HepG2 (cell line): ENCODE measurements around the gene PRPF38B. TPM values are rescaled to one million over a fixed set of nuclear protein-coding genes. Genes with fewer than 3 reads are reported as not detected.

Experiments used
- ARNTL ChIP-seq: sonication (generic); formaldehyde crosslinking; IDR thresholded peaks from 2 replicates; pipeline ENCODE4 v1.4.0; 2020; ENCODE audit warnings: mild to moderate bottlenecking, missing genetic modification reagents
- ASH2L ChIP-seq: fragments of 300-600, 200-600 bp; sonication (generic); IDR thresholded peaks from 2 replicates; pipeline ENCODE4 v1.7.0; 2017; ENCODE audit warnings: low read depth, mild to moderate bottlenecking, moderate library complexity, mixed read lengths, low read length; ENCODE audit not compliant: insufficient read length
- ATF5 ChIP-seq: sonication (generic); formaldehyde crosslinking; IDR thresholded peaks from 2 replicates; pipeline ENCODE4 v1.4.0; 2020; ENCODE audit warnings: mild to moderate bottlenecking, low read depth, missing genetic modification reagents
- MAFG ChIP-seq: sonication (generic); formaldehyde crosslinking; IDR thresholded peaks from 2 replicates; pipeline ENCODE4 v1.5.1; 2020; ENCODE audit warnings: mild to moderate bottlenecking, missing genetic modification reagents
- MTA3 ChIP-seq: sonication (generic); formaldehyde crosslinking; IDR thresholded peaks from 2 replicates; pipeline ENCODE4 v1.4.0; 2020; ENCODE audit warnings: missing genetic modification reagents
- NCOA1 ChIP-seq: sonication (generic); formaldehyde crosslinking; IDR thresholded peaks from 2 replicates; pipeline ENCODE4 v1.9.0; 2021; ENCODE audit warnings: missing genetic modification reagents
- NFE2L2 ChIP-seq: fragments of 150-350 bp; IDR thresholded peaks from 2 replicates; pipeline ENCODE4 v1.6.1; 2014; ENCODE audit warnings: low read length
- NFRKB ChIP-seq: fragments of 450-650 bp; IDR thresholded peaks from 2 replicates; pipeline ENCODE4 v1.6.1; 2017
- POLR2AphosphoS2 ChIP-seq: IDR thresholded peaks from 2 replicates; pipeline ENCODE4 v1.6.1; 2011; ENCODE audit warnings: low read depth, low read length, improper control_type of control experiment
- RAD51 ChIP-seq: fragments of 450-650 bp; IDR thresholded peaks from 2 replicates; pipeline ENCODE4 v1.6.1; 2016; ENCODE audit warnings: borderline replicate concordance
- THAP11 ChIP-seq: IDR thresholded peaks from 2 replicates; pipeline ENCODE4 v1.6.1; 2016; ENCODE audit warnings: missing biosample characterization, missing genetic modification reagents
- THAP8 ChIP-seq: sonication (generic); formaldehyde crosslinking; IDR thresholded peaks from 2 replicates; pipeline ENCODE4 v1.5.1; 2020; ENCODE audit warnings: missing genetic modification reagents, mild to moderate bottlenecking, borderline replicate concordance
- ZBTB2 ChIP-seq: sonication (generic); formaldehyde crosslinking; IDR thresholded peaks from 2 replicates; pipeline ENCODE4 v1.8.0; 2022; ENCODE audit warnings: low read depth, missing genetic modification reagents
- ZFP36L1 ChIP-seq: sonication (generic); formaldehyde crosslinking; IDR thresholded peaks from 2 replicates; pipeline ENCODE4 v1.8.0; 2022; ENCODE audit warnings: mild to moderate bottlenecking, missing genetic modification reagents, moderate library complexity
- ZFP36L2 ChIP-seq: sonication (generic); formaldehyde crosslinking; IDR thresholded peaks from 2 replicates; pipeline ENCODE4 v1.4.0; 2020; ENCODE audit warnings: missing genetic modification reagents
- ZFYVE20 ChIP-seq: sonication (generic); formaldehyde crosslinking; IDR thresholded peaks from 2 replicates; pipeline ENCODE4 v1.8.0; 2023; ENCODE audit warnings: low read depth, mild to moderate bottlenecking, moderate library complexity, missing genetic modification reagents, borderline replicate concordance
- ZNF17 ChIP-seq: sonication (generic); formaldehyde crosslinking; IDR thresholded peaks from 2 replicates; pipeline ENCODE4 v1.5.0; 2020; ENCODE audit warnings: mild to moderate bottlenecking, missing genetic modification reagents
- ZNF496 ChIP-seq: sonication (generic); formaldehyde crosslinking; IDR thresholded peaks from 2 replicates; pipeline ENCODE4 v1.8.1; 2023; ENCODE audit warnings: mild to moderate bottlenecking, moderate library complexity, missing genetic modification reagents; ENCODE audit not compliant: insufficient replicate concordance
- ZNF569 ChIP-seq: sonication (generic); formaldehyde crosslinking; IDR thresholded peaks from 2 replicates; pipeline ENCODE4 v1.5.0; 2020; ENCODE audit warnings: mild to moderate bottlenecking, missing genetic modification reagents, moderate library complexity, borderline replicate concordance
- ZNF746 ChIP-seq: sonication (generic); formaldehyde crosslinking; IDR thresholded peaks from 2 replicates; pipeline ENCODE4 v1.8.0; 2022; ENCODE audit warnings: mild to moderate bottlenecking, missing genetic modification reagents
- ZNF781 ChIP-seq: sonication (generic); formaldehyde crosslinking; IDR thresholded peaks from 2 replicates; pipeline ENCODE4 v1.5.1; 2020; ENCODE audit warnings: borderline replicate concordance, mild to moderate bottlenecking, missing genetic modification reagents; ENCODE audit errors: not compliant biosample characterization
- ZSCAN25 ChIP-seq: sonication (generic); formaldehyde crosslinking; IDR thresholded peaks from 2 replicates; pipeline ENCODE4 v1.8.0; 2022; ENCODE audit warnings: mild to moderate bottlenecking, missing genetic modification reagents
- polyA plus RNA-seq, 8 experiments: library from polyadenylated mRNA; depleted of rRNA in 3 of 8; stranded (reverse) in 7 of 8; unstranded in 1 of 8; fragments of >200 nt; fragmentation: Illumina TruSeq in 4 of 8; extraction: Trizol in 4 of 8; gene quantifications; 2 replicates each; pipeline versions ENCODE4 v1.2.1 to v1.2.3, GENCODE V29; 2011 to 2016; ENCODE audit warnings: low read depth in 4 of 8, missing spikeins in 1 of 8, mixed read lengths in 1 of 8; ENCODE audit not compliant: insufficient read depth in 1 of 8
- total RNA-seq, 5 experiments: library from RNA; depleted of rRNA; stranded (reverse); fragments of >200 nt; fragmentation: Illumina TruSeq; extraction: Trizol; gene quantifications; 2 replicates each; pipeline ENCODE4 v1.2.3, GENCODE V29; 2016; ENCODE audit warnings: low read depth in 1 of 5
- TF ChIP-seq, protein P1 (sequence below): sonication (generic); formaldehyde crosslinking; IDR thresholded peaks from 2 replicates; pipeline ENCODE4 v1.4.0; 2020; ENCODE audit warnings: missing genetic modification reagents
- TF ChIP-seq, protein P2 (sequence below): IDR thresholded peaks from 2 replicates; pipeline ENCODE4 v1.6.1; 2016

Gene PRPF38B
- total and polyA plus RNA-seq, 2 of the 13 experiments (the other 11 are each of a cell fraction or from before 2014, with no cell fraction given) = 25.7 to 29.7 TPM

GRCh38 chr1:108746382-108747170 lies 54.5 kb downstream of the PRPF38B start, which contains the start of gene STXBP3 (continued):
- TF ChIP-seq ZBTB2 (CRISPR knock-in tag) (no peak), ZSCAN25 (CRISPR knock-in tag) (peak; percentile 63), ZFP36L2 (CRISPR knock-in tag) (0 out of 2 replicates have a peak, but pooled peaks have one; percentile 36), ZFP36L1 (CRISPR knock-in tag) (peak; percentile 6; the same call in 1 of the 2 replicates), RAD51 (no peak), ZNF496 (CRISPR knock-in tag) (no peak), ZNF781 (CRISPR knock-in tag) (no peak), THAP11 (CRISPR knock-in tag) (peak; percentile 82), ARNTL (0 out of 2 replicates have a peak, but pooled peaks have one; percentile 46), NFRKB (peak; percentile 53; the same call in 1 of the 2 replicates), MTA3 (no peak), NCOA1 (no peak), MAFG (no peak), ZFYVE20 (CRISPR knock-in tag) (no peak), ZNF746 (CRISPR knock-in tag) (peak; percentile 69; the same call in 1 of the 2 replicates), ASH2L (peak; percentile 57), THAP8 (CRISPR knock-in tag) (peak; percentile 78; the same call in 1 of the 2 replicates), ZNF17 (CRISPR knock-in tag) (peak; percentile 74; the same call in 1 of the 2 replicates), ATF5 (CRISPR knock-in tag) (0 out of 2 replicates have a peak, but pooled peaks have one; percentile 17), ZNF569 (CRISPR knock-in tag) (no peak), POLR2AphosphoS2 (no peak), NFE2L2 (no peak)
- TF ChIP-seq, protein P1, sequence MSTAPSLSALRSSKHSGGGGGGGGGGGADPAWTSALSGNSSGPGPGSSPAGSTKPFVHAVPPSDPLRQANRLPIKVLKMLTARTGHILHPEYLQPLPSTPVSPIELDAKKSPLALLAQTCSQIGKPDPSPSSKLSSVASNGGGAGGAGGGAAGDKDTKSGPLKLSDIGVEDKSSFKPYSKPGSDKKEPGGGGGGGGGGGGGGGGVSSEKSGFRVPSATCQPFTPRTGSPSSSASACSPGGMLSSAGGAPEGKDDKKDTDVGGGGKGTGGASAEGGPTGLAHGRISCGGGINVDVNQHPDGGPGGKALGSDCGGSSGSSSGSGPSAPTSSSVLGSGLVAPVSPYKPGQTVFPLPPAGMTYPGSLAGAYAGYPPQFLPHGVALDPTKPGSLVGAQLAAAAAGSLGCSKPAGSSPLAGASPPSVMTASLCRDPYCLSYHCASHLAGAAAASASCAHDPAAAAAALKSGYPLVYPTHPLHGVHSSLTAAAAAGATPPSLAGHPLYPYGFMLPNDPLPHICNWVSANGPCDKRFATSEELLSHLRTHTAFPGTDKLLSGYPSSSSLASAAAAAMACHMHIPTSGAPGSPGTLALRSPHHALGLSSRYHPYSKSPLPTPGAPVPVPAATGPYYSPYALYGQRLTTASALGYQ (CRISPR knock-in tag) = peak; percentile 79; the same call in 1 of the 2 replicates
- TF ChIP-seq, protein P2, sequence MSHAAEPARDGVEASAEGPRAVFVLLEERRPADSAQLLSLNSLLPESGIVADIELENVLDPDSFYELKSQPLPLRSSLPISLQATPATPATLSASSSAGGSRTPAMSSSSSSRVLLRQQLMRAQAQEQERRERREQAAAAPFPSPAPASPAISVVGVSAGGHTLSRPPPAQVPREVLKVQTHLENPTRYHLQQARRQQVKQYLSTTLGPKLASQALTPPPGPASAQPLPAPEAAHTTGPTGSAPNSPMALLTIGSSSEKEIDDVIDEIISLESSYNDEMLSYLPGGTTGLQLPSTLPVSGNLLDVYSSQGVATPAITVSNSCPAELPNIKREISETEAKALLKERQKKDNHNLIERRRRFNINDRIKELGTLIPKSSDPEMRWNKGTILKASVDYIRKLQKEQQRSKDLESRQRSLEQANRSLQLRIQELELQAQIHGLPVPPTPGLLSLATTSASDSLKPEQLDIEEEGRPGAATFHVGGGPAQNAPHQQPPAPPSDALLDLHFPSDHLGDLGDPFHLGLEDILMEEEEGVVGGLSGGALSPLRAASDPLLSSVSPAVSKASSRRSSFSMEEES (CRISPR knock-in tag) = no peak
